ENCODE results near the gene SHPK. TPM values are rescaled to one million over a fixed set of nuclear protein-coding genes. Genes with fewer than 3 reads are reported as not detected.

Gene SHPK
- total RNA-seq, 3 donors from 2014 or later (not counting 1 experiment from before 2014, with no cell fraction given) = 5.8 to 9.3 (median 8.9) TPM

DNA sequence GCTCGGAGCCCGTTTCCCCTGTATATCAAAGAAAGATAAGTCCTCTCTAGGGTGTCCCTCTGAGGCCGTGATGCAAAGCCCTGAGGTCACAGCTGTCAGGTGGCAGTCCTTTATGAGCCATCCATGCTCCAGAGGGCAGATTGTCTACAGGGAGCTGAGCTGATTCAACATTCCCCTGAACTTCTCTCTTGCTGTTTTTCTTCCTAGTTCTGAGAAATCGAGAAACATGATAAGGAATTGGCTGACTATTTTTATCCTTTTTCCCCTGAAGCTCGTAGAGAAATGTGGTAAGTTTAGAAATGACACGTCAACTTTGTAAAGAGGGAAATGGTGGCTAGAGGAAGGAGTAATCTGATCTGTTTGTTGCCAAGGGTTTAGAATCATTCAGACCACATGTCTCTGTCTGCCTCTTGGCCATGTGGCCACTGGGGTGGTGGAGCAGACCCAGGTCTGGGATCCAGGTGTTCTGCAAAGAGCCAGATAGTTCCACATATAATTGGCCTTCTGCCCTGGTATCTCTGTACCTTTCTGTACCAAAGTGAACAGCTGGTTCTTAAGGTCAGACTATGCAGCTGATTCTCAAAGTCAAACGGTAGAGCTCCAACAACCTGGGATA is 4.0 kb upstream of the SHPK start:
- peaks cover 2% of the 10 kb centered on the region for H3K36me3 ChIP-seq (ENCODE audit: control insufficient read depth, insufficient read depth, low read length)
- Mint-ChIP-seq H3K9me3 (no peaks in the 10 kb centered on the region), H3K4me1 (peaks cover 9 to 16% of the 10 kb centered on the region in 2 donors), H3K4me3 (peak overlapping the region; percentile 47), H3K27me3 (ENCODE audit: low read depth in 2 of 2) (no peaks in the 10 kb centered on the region), H3K36me3 (no peaks in the 10 kb centered on the region), H3K27ac (no peak overlapping the region)
- H3K27ac ChIP-seq (ENCODE audit: low read length) = no peak overlapping the region
- ATAC-seq (no peak), DNase-seq (no peak)
- TF ChIP-seq, protein P1, sequence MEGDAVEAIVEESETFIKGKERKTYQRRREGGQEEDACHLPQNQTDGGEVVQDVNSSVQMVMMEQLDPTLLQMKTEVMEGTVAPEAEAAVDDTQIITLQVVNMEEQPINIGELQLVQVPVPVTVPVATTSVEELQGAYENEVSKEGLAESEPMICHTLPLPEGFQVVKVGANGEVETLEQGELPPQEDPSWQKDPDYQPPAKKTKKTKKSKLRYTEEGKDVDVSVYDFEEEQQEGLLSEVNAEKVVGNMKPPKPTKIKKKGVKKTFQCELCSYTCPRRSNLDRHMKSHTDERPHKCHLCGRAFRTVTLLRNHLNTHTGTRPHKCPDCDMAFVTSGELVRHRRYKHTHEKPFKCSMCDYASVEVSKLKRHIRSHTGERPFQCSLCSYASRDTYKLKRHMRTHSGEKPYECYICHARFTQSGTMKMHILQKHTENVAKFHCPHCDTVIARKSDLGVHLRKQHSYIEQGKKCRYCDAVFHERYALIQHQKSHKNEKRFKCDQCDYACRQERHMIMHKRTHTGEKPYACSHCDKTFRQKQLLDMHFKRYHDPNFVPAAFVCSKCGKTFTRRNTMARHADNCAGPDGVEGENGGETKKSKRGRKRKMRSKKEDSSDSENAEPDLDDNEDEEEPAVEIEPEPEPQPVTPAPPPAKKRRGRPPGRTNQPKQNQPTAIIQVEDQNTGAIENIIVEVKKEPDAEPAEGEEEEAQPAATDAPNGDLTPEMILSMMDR (IDR thresholded peaks at IDR 0.05) = no peak
- H3K27me3 ChIP-seq (ENCODE audit: control insufficient read depth, insufficient read depth, low read length) = no peaks in the 10 kb centered on the region
- no peaks in the 10 kb centered on the region for H3K9me3 ChIP-seq (ENCODE audit: control insufficient read depth, insufficient read depth, low read length)
- peaks cover 15% of the 10 kb centered on the region for H3K4me1 ChIP-seq (ENCODE audit: control insufficient read depth, insufficient read depth, low read length)
- intact Hi-C loops (cut with micrococcal nuclease) = loop anchor here (10.0 kb wide), 1 partner anchor 595 kb away; no protein-coding TSS in a partner anchor
- WGBS (ENCODE audit: insufficient coverage) = 30% methylated on average over 7 of the region's 7 CpGs
- H3K4me3 ChIP-seq (ENCODE audit: low read length) = no peak overlapping the region

DNA sequence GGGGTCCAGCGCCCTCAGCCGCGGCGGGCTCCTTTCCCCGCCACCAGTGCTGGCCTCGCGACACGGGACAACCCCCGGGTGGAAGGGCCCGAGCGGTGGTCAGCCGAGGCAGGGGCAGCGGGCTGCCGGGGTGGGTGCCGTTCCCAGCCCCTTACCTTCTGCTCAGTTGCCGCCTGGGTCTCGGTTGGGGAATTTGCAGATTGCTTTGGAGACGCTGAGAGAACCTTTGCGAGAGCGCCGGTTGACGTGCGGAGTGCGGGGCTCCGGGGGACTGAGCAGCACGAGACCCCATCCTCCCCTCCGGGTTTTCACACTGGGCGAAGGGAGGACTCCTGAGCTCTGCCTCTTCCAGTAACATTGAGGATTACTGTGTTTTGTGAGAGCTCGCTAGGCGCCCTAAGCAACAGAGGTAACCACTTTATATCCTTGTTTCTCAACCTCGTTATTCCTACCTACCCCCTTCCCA is 891 bp upstream of the SHPK start:
- DNase-seq (peak in 1 of 2 donors; percentile 49), ATAC-seq (no peak)
- no peaks in the 10 kb centered on the region for H3K27me3 Mint-ChIP-seq (ENCODE audit: low read depth in 2 of 2)
- peak overlapping the region; percentile 95 to 97 for H3K27ac Mint-ChIP-seq
- Histone ChIP-seq H3K9me3 (ENCODE audit: control insufficient read depth, insufficient read depth, low read length) (no peaks in the 10 kb centered on the region), H3K27me3 (ENCODE audit: control insufficient read depth, insufficient read depth, low read length) (no peaks in the 10 kb centered on the region), H3K36me3 (ENCODE audit: control insufficient read depth, insufficient read depth, low read length) (no peaks in the 10 kb centered on the region), H3K4me3 (ENCODE audit: low read length) (peak overlapping the region; percentile 100), H3K27ac (ENCODE audit: low read length) (peak overlapping the region; percentile 100), H3K4me1 (ENCODE audit: control insufficient read depth, insufficient read depth, low read length) (peaks cover 19% of the 10 kb centered on the region)
- whole genome bisulfite sequencing (ENCODE audit: insufficient coverage) = 3% methylated on average over 31 of the region's 31 CpGs
- H3K36me3 Mint-ChIP-seq = no peaks in the 10 kb centered on the region
- H3K4me1 Mint-ChIP-seq = peaks cover 15 to 29% of the 10 kb centered on the region in 2 donors
- intact Hi-C loops (cut with micrococcal nuclease) = loop anchor here (1.0 to 10.0 kb wide), 2 partner anchors 31 to 592 kb away; partner anchors contain the start of genes EMC6 and TAX1BP3
- TF ChIP-seq, protein P1 (IDR thresholded peaks at IDR 0.05) = no peak
- H3K9me3 Mint-ChIP-seq = no peaks in the 10 kb centered on the region
- H3K4me3 Mint-ChIP-seq = peak overlapping the region; percentile 86

DNA sequence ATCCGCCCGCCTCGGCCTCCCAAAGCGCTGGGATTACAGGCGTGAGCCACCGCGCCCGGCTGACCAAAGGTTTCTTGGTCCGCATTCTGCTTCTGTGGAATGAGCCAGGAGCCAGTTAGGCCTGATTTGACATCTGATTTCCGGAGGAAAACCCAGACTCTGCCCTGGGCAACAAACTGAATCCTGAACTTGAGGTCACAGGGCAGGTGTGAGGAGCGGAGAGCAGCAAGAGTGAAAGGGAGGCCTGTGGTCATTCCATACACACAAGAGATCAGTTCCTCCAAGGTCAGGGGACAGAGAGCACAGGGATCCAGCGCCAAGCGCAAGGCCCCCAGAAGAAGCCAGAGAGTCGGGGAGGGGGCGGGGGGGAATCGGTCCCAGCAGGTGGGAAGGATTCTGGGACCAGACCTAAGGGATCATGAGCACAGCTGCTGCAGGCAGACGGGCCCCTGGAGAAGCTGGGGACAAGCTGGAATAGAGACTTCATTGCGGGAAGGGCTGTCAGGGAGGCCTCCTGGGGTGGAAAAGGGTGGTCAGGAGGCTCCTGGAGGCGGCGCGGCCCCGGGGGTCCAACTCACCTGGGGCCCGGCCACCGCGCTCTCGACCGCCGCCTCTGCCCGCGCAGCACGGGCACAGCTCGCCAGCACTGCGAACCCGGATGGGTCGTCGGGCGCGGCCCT is 436 bp downstream of the SHPK start:
- no peaks in the 10 kb centered on the region for H3K27me3 Mint-ChIP-seq (ENCODE audit: low read depth in 2 of 2)
- Histone ChIP-seq H3K27ac (ENCODE audit: low read length) (no peak overlapping the region), H3K4me1 (ENCODE audit: control insufficient read depth, insufficient read depth, low read length) (peaks cover 19% of the 10 kb centered on the region), H3K36me3 (ENCODE audit: control insufficient read depth, insufficient read depth, low read length) (no peaks in the 10 kb centered on the region), H3K4me3 (ENCODE audit: low read length) (peak overlapping the region; percentile 100), H3K9me3 (ENCODE audit: control insufficient read depth, insufficient read depth, low read length) (no peaks in the 10 kb centered on the region), H3K27me3 (ENCODE audit: control insufficient read depth, insufficient read depth, low read length) (no peaks in the 10 kb centered on the region)
- H3K36me3 Mint-ChIP-seq = no peaks in the 10 kb centered on the region
- no peaks in the 10 kb centered on the region for H3K9me3 Mint-ChIP-seq
- H3K27ac Mint-ChIP-seq = peak overlapping the region; percentile 95 to 97
- 23% methylated on average over 38 of the region's 38 CpGs for WGBS (ENCODE audit: insufficient coverage)
- H3K4me3 Mint-ChIP-seq = peak overlapping the region; percentile 97
- no peak for DNase-seq
- intact Hi-C loops (cut with micrococcal nuclease) = loop anchor here (1.0 to 10.0 kb wide), 2 partner anchors 33 to 591 kb away; partner anchors contain the start of genes EMC6 and TAX1BP3
- peaks cover 15 to 34% of the 10 kb centered on the region in 2 donors for H3K4me1 Mint-ChIP-seq
- ATAC-seq = no peak
- TF ChIP-seq, protein P1 (IDR thresholded peaks at IDR 0.05) = no peak

Measured in natural killer cell (primary cell).